ENCODE results near the gene FOXL3.

Gene FOXL3

DNA sequence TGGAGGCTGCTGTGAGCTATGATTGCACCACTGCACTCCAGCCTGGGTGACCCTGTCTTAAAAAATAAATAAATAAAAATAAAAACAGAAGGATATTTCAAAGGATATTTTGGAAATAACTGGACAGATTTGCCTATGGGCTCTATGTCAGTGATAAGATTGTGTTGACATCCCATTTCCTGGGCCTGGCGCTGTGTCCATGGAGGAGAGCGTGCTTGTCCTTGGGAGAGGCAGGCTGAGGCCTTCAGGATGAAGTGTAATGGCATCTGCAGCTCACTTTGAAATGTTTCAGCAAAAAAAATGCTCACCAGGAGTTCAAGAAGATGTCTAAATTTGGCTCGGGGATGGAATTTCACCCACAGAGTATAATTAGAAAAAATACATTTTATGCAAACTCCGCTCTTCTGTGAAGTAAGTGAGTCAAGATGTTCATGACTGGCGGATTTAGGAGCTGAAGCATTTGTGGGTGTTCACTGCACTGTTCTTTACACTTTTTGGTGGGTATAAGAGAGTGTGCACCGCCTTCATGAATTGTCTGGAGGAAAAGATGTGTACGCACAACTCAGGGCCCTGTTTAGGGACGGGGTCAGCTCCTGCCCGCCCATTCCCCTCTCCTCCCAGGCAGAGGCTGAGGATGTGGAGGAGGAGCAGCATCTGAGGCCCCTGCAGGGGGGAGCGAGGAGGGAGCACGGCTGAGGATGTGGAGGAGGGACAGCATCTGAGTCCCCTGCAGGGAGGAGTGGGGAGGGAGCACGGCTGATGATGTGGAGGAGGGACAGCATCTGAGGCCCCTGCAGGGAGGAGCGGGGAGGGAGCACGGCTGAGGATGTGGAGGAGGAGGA is 18.5 kb upstream of the FOXL3 start:
- no peak for DNase-seq (ENCODE audit: low read depth, low spot score)
- no peak overlapping the region for H3K9ac ChIP-seq (ENCODE audit: insufficient read length)
- TF ChIP-seq POLR2AphosphoS5 (IDR thresholded peaks at IDR 0.05; ENCODE audit: borderline replicate concordance, low read depth, low read length) (no peak), EZH2 (IDR thresholded peaks at IDR 0.05) (no peak), FOXP2 (optimal IDR thresholded peaks at IDR 0.05; ENCODE audit: control extremely low read depth, extremely low read length, insufficient read depth) (no peak)
- H3K27ac ChIP-seq = no peak overlapping the region
- H3K4me3 ChIP-seq = no peak overlapping the region
- H3K36me3 ChIP-seq (ENCODE audit: insufficient read depth, low read length) = no peaks in the 10 kb centered on the region
- H3K9me3 ChIP-seq (ENCODE audit: low read depth, low read length) = no peaks in the 10 kb centered on the region

DNA sequence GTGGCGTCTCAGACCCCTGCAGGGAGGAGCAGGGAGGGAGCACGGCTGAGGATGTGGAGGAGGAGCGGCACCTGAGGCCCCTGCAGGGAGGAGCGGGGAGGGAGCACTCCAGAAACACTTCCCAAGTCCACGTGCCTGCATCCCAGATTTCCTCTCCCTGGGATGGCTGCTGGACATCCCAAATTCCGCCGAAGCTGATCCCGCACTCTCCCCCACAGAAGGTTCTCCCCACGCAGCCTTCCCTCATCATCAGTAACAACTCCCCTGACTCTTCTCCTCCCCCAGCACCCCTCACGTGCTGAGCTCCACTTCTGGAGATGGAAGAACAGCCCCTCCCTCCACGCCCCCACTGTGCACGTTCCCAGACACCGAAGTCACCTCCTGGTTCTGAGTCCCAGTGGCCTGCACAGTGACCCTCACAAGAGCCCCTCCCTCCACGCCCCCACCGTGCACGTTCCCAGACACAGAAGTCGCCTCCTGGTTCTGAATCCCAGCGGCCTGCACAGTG is 17.8 kb upstream of the FOXL3 start:
- H3K27ac ChIP-seq = no peak overlapping the region
- no peaks in the 10 kb centered on the region for H3K36me3 ChIP-seq (ENCODE audit: insufficient read depth, low read length)
- H3K9ac ChIP-seq (ENCODE audit: insufficient read length) = no peak overlapping the region
- H3K4me3 ChIP-seq = no peak overlapping the region
- DNase-seq (ENCODE audit: low read depth, low spot score) = no peak
- no peak for TF ChIP-seq FOXP2 (optimal IDR thresholded peaks at IDR 0.05; ENCODE audit: control extremely low read depth, extremely low read length, insufficient read depth)
- no peak for TF ChIP-seq EZH2 (IDR thresholded peaks at IDR 0.05)
- no peak for TF ChIP-seq POLR2AphosphoS5 (IDR thresholded peaks at IDR 0.05; ENCODE audit: borderline replicate concordance, low read depth, low read length)
- no peaks in the 10 kb centered on the region for H3K9me3 ChIP-seq (ENCODE audit: low read depth, low read length)

DNA sequence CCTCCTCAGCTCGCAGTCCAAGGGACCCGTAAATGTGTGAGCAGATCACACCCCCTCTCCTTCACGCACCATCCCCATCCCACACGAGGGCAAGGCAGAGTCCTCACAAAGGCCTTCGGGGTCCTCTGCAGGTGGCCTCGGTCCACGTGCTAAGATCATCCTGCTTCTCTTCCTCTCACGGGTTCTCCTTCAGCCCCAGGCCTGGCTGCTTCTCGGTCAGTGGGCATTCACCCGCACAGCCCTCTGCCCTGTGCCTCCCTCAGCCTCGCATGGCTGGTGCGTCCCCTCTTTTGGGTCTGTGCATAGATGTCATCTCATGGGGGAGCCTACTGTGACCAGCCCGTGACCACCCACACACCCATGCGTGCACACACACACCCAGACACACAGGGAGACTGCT is 17.3 kb upstream of the FOXL3 start:
- TF ChIP-seq FOXP2 (optimal IDR thresholded peaks at IDR 0.05; ENCODE audit: control extremely low read depth, extremely low read length, insufficient read depth) (no peak), POLR2AphosphoS5 (IDR thresholded peaks at IDR 0.05; ENCODE audit: borderline replicate concordance, low read depth, low read length) (no peak), EZH2 (IDR thresholded peaks at IDR 0.05) (no peak)
- no peaks in the 10 kb centered on the region for H3K36me3 ChIP-seq (ENCODE audit: insufficient read depth, low read length)
- no peaks in the 10 kb centered on the region for H3K9me3 ChIP-seq (ENCODE audit: low read depth, low read length)
- no peak for DNase-seq (ENCODE audit: low read depth, low spot score)
- H3K9ac ChIP-seq (ENCODE audit: insufficient read length) = no peak overlapping the region
- no peak overlapping the region for H3K4me3 ChIP-seq
- H3K27ac ChIP-seq = no peak overlapping the region

DNA sequence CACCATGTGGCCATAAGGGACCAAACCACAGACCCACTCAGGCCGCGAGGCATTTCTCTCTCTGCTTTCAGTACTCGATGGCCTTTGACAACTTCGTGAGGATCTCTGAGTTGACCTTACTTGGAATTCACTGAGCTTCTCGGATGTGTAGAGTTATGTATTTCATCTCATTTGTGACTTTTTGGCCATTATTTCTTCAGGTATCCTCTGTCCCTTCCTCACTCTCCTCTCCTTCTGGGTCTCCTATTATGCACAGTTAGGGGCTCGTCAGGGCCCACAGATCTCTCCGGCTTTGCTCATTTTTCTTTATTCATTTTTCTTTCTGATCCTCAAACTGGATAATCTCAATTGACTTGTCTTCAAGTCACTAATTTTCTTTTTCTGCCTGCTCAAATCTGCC is 16.6 kb upstream of the FOXL3 start:
- Histone ChIP-seq H3K36me3 (ENCODE audit: insufficient read depth, low read length) (no peaks in the 10 kb centered on the region), H3K9ac (ENCODE audit: insufficient read length) (no peak overlapping the region), H3K27ac (no peak overlapping the region), H3K4me3 (no peak overlapping the region), H3K9me3 (ENCODE audit: low read depth, low read length) (no peaks in the 10 kb centered on the region)
- no peak for TF ChIP-seq FOXP2 (optimal IDR thresholded peaks at IDR 0.05; ENCODE audit: control extremely low read depth, extremely low read length, insufficient read depth)
- no peak for TF ChIP-seq EZH2 (IDR thresholded peaks at IDR 0.05)
- no peak for TF ChIP-seq POLR2AphosphoS5 (IDR thresholded peaks at IDR 0.05; ENCODE audit: borderline replicate concordance, low read depth, low read length)
- no peak for DNase-seq (ENCODE audit: low read depth, low spot score)

DNA sequence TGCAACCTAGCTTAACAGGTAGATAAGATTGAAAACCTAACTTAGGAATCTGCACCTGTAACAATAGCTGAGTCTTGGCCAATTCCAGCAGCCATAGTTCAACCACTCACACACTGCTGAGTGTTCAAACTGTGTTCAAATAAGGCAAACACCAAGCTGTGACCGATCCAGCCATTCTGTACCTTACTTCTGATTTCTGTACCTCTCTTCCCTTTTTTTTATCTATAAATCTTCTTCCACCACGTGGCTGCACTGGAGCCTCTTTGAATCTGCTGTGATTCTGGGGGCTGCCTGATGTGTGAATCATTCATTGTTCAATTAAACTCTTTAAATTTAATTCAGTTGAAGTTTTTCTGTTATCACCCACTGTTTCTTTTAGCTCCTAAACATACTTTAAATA is 15.7 kb upstream of the FOXL3 start:
- TF ChIP-seq EZH2 (IDR thresholded peaks at IDR 0.05) = no peak
- TF ChIP-seq POLR2AphosphoS5 (IDR thresholded peaks at IDR 0.05; ENCODE audit: borderline replicate concordance, low read depth, low read length) = no peak
- no peak for TF ChIP-seq FOXP2 (optimal IDR thresholded peaks at IDR 0.05; ENCODE audit: control extremely low read depth, extremely low read length, insufficient read depth)
- Histone ChIP-seq H3K9ac (ENCODE audit: insufficient read length) (no peak overlapping the region), H3K9me3 (ENCODE audit: low read depth, low read length) (no peaks in the 10 kb centered on the region), H3K4me3 (no peak overlapping the region), H3K27ac (no peak overlapping the region), H3K36me3 (ENCODE audit: insufficient read depth, low read length) (no peaks in the 10 kb centered on the region)
- DNase-seq (ENCODE audit: low read depth, low spot score) = no peak

DNA sequence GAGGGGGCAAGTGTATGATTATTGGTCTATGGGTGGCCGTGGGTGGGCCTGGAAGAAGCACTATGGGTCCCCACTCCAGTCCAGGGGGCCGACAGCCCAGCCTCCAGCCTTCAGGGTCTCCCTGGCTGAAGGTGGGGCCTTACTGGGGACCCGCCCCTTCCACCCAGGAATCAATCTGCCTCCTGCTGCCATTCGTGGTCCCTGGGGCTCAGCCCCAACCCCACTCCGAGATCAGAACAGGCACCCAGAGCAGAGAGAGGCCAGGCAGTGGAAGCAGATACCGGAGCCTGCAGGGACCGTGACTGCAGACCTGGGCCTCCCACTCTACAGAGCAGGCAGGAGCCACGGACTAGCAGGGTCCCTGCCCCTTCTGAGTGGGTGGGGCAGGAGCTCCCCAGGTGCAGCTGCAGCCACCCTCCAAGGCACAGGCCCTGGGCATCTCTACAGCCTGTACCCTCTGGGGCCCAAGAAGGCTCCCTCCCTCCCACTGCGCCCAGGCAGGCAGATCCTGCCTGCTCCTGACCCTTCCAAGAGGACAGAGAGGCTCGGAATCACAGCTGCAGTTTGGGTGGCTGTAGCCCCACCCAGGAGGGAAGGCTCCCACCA is 13.6 kb upstream of the FOXL3 start:
- DNase-seq (ENCODE audit: low read depth, low spot score) = no peak
- Histone ChIP-seq H3K9me3 (ENCODE audit: low read depth, low read length) (no peaks in the 10 kb centered on the region; the same call in 1 of the 2 replicates), H3K36me3 (ENCODE audit: insufficient read depth, low read length) (no peaks in the 10 kb centered on the region), H3K4me3 (no peak overlapping the region), H3K9ac (ENCODE audit: insufficient read length) (no peak overlapping the region), H3K27ac (no peak overlapping the region)
- TF ChIP-seq FOXP2 (optimal IDR thresholded peaks at IDR 0.05; ENCODE audit: control extremely low read depth, extremely low read length, insufficient read depth) (no peak), EZH2 (IDR thresholded peaks at IDR 0.05) (no peak), POLR2AphosphoS5 (IDR thresholded peaks at IDR 0.05; ENCODE audit: borderline replicate concordance, low read depth, low read length) (no peak)

DNA sequence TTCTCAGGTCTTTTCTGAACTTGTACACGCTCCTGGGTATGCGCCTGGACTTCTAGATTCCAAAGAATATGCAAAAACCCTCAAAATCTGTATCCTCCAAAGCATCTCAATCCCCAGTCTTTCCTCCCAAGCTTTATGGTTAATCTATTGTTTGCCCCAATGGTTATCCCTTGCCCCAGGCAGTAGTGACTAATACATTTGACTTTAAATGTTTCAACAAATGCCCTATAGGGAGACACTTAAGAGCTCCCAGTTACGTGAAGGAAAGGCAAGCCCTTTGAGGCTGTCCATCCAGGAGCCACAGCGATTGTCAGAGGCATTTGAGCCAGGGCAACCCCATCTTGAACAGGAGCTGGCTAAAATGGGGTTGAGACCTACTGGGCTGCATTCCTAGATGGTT is 12.7 kb upstream of the FOXL3 start:
- Histone ChIP-seq H3K9me3 (ENCODE audit: low read depth, low read length) (no peaks in the 10 kb centered on the region; the same call in 1 of the 2 replicates), H3K36me3 (ENCODE audit: insufficient read depth, low read length) (no peaks in the 10 kb centered on the region), H3K27ac (no peak overlapping the region), H3K4me3 (no peak overlapping the region), H3K9ac (ENCODE audit: insufficient read length) (no peak overlapping the region)
- TF ChIP-seq POLR2AphosphoS5 (IDR thresholded peaks at IDR 0.05; ENCODE audit: borderline replicate concordance, low read depth, low read length) (no peak), EZH2 (IDR thresholded peaks at IDR 0.05) (no peak), FOXP2 (optimal IDR thresholded peaks at IDR 0.05; ENCODE audit: control extremely low read depth, extremely low read length, insufficient read depth) (no peak)
- no peak for DNase-seq (ENCODE audit: low read depth, low spot score)

DNA sequence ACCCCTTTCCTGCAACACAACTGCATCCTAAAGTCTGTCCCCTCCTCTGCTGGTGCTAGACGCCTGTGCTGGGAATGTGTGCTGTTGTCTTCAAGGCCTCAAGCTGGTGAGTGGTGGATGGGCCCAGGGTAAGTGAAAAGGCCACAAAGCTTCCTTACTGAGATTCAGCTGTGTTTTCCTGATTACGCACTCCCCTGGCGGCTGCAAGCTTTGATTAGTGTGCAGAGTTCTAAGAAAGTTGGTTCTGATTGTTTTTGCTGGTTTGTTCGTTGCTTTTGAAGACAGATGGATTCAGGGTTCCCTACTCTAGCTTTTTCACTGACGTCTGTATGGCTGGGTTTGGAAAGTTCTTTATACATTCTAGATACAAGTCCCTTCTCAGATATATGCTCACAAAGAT is 11.9 kb upstream of the FOXL3 start:
- Histone ChIP-seq H3K9me3 (ENCODE audit: low read depth, low read length) (no peaks in the 10 kb centered on the region; the same call in 1 of the 2 replicates), H3K36me3 (ENCODE audit: insufficient read depth, low read length) (no peaks in the 10 kb centered on the region), H3K4me3 (no peak overlapping the region), H3K27ac (no peak overlapping the region), H3K9ac (ENCODE audit: insufficient read length) (no peak overlapping the region)
- no peak for DNase-seq (ENCODE audit: low read depth, low spot score)
- TF ChIP-seq EZH2 (IDR thresholded peaks at IDR 0.05) (no peak), POLR2AphosphoS5 (IDR thresholded peaks at IDR 0.05; ENCODE audit: borderline replicate concordance, low read depth, low read length) (no peak), FOXP2 (optimal IDR thresholded peaks at IDR 0.05; ENCODE audit: control extremely low read depth, extremely low read length, insufficient read depth) (no peak)
